ENCODE results near the gene TMEM132E. TPM values are rescaled to one million over a fixed set of nuclear protein-coding genes. Genes with fewer than 3 reads are reported as not detected.

The TMEM132E gene
- total and polyA plus RNA-seq, 2 of the 8 experiments (the other 6 are each of a cell fraction or from before 2014, with no cell fraction given), result 0.45 to 0.60 TPM

DNA sequence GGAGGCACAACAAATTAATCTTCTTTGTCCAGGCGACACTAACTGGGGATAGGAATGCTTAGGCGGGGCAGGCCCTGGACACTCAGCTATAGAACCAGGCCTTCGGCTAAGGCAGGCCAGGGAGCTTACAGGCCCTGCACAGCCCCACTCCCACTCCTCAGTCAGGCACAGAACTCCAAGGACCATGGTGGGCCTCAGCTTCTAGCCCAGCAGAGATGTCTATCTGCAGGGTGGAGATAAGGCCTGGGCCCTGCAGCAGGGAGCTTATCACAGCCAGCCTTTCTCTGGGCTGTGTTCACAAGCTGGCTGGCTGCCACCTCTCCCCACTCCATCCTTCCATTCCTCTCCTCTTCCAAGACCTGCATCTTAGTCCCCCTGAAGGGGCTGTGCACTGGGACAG, 68.1 kb downstream of the TMEM132E start (continued):
- TF ChIP-seq CBX5 (IDR thresholded peaks at IDR 0.05; ENCODE audit: low read depth, low read length) (no peak), POU5F1 (IDR thresholded peaks at IDR 0.05; ENCODE audit: low read depth, low read length) (no peak), JUN (IDR thresholded peaks at IDR 0.05; ENCODE audit: low read depth, low read length) (no peak)
- TF ChIP-seq, protein P1, sequence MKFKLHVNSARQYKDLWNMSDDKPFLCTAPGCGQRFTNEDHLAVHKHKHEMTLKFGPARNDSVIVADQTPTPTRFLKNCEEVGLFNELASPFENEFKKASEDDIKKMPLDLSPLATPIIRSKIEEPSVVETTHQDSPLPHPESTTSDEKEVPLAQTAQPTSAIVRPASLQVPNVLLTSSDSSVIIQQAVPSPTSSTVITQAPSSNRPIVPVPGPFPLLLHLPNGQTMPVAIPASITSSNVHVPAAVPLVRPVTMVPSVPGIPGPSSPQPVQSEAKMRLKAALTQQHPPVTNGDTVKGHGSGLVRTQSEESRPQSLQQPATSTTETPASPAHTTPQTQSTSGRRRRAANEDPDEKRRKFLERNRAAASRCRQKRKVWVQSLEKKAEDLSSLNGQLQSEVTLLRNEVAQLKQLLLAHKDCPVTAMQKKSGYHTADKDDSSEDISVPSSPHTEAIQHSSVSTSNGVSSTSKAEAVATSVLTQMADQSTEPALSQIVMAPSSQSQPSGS (IDR thresholded peaks at IDR 0.05; ENCODE audit: low read length), result no peak

All from H1 (cell line).